ACC112 (cell line): ENCODE measurements around the gene NKIRAS2.
A peak's percentile ranks its signal among the peaks of the same experiment; 100 is the strongest.
"Not testable (repeated sequence)": the region's sequence is repeated elsewhere in the genome, so short reads cannot be mapped to it uniquely, and the experiment has no call there.

Source experiments
- H2AFZ ChIP-seq: fragments of 200-600 bp; sonication (generic); one replicate; pipeline ENCODE4 v1.6.0; 2017; ENCODE audit warnings: antibody characterized with exemption, low read length; ENCODE audit not compliant: unreplicated experiment
- H3K27ac ChIP-seq: fragments of 200-600 bp; sonication (generic); 2 replicates; pipeline ENCODE4 v1.5.1; 2014; ENCODE audit warnings: low read depth, mild to moderate bottlenecking, antibody characterized with exemption, low read length, moderate library complexity
- H3K27me3 ChIP-seq: fragments of 200-600 bp; sonication (generic); 2 replicates; pipeline ENCODE4 v1.6.1; 2014; ENCODE audit warnings: mild to moderate bottlenecking, antibody characterized with exemption, low read length, moderate library complexity, mixed read lengths; ENCODE audit not compliant: insufficient read depth
- H3K36me3 ChIP-seq: fragments of 200-600 bp; sonication (generic); 2 replicates; pipeline ENCODE4 v1.6.1; 2016; ENCODE audit warnings: mild to moderate bottlenecking, antibody characterized with exemption, low read length, moderate library complexity, mixed read lengths; ENCODE audit not compliant: insufficient read depth
- H3K4me1 ChIP-seq: fragments of 200-600 bp; sonication (generic); one replicate; pipeline ENCODE4 v1.6.1; 2016; ENCODE audit warnings: low read length, mixed read lengths; ENCODE audit not compliant: insufficient read depth, unreplicated experiment, control insufficient read depth
- H3K4me3 ChIP-seq: fragments of 200-600 bp; sonication (generic); 2 replicates; pipeline ENCODE4 v1.5.1; 2014; ENCODE audit warnings: mild to moderate bottlenecking, low read depth, low read length
- H3K79me2 ChIP-seq: fragments of 200-600 bp; sonication (generic); one replicate; pipeline ENCODE4 v1.6.0; 2016; ENCODE audit warnings: low read length; ENCODE audit not compliant: control insufficient read depth, unreplicated experiment, insufficient read depth

NKIRAS2 gene

DNA sequence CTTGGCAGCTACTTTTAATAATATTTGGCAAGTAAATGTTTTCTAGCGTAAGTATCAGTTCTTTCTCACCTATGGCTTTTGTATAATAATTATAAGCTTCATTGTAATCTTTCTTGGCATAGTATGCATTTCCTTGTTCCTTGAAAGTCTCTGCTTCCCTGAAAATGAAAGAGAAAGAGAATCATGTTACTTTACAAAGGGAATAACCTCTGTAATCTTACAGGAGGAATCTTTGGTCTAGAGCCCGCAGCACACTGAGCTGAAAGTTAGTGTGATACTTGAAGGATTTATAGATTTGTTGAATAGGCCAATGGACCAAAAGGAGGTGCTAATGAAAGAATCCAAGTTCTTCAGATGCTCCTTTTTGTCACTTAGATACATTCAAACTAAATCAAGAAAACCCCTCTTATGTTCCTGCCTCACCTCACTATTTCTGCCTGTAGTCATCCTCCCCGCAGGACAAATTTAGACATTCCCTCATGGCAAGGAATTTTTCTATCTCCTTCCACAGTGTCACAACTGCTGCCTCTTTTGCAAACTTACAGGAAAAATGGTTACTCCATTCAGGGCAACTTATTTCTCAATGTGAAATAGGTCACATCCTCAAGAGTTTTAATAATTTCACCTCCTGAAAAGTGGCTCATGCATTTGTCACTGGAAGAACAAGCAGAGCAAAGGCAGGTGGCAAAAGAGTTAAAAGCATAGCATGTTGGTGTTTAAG, 19.3 kb upstream of the NKIRAS2 start:
- Histone ChIP-seq H2AFZ (no peak overlapping the region), H3K27ac (no peak overlapping the region; the same call in 1 of the 2 replicates), H3K36me3 (peaks cover 34% of the 10 kb centered on the region), H3K79me2 (peaks cover 64% of the 10 kb centered on the region), H3K4me1 (peaks cover 48% of the 10 kb centered on the region), H3K27me3 (no peaks in the 10 kb centered on the region), H3K4me3 (no peak overlapping the region)

DNA sequence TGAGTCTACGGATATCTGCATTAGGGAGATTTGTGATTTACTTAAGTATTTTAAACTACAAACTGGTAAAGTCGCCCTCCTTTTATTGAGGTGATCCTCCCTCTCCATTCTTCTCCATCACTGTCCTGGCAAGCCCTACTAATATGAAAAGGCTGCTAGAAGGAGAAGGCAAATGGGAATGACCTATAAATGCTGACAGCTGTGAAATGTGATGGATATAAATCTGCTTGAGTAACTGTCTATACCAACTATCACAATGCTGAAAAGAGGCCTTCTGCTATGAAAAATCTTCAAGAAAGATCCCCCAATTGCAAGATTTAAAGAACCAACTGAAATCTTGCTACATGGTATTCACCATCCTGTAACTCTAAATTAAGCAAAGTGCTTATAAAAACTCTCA, 18.2 kb upstream of the NKIRAS2 start:
- H3K36me3 ChIP-seq: peaks cover 27% of the 10 kb centered on the region

DNA sequence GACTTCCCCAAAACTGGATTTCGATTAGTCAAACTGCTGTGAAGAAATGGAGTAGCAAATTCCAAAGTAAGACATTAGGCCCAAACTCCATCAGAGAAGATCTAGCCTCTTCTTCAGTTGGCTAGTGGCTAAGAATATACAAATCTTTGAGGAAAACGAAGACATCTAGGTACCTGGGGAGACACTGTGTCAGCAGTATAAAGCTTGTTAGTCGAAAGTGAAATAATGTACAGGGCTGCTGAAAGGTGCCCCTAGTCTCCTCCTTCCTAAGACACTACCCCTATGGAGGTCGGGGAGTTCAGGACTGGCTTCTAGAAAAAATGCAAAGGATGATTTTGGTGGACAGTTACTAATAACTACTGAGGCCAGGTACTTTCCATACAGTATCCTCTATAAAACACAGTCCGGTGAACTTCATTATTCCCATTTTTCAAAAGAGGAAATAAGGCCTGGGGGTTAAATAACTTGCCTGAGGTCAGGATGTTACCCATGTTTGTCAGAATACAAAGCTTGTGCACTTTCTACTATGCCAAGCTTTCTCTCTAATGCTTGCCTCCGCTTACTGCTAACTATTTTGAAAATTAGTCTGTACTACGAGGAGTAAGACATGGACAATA, 17.6 kb upstream of the NKIRAS2 start:
- Histone ChIP-seq H3K36me3 (peaks cover 21% of the 10 kb centered on the region; the same call in 1 of the 2 replicates), H3K79me2 (peaks cover 74% of the 10 kb centered on the region)

More for the DNA sequence above, 18.2 kb upstream of the NKIRAS2 start:
- no peak overlapping the region for H2AFZ ChIP-seq
- H3K27me3 ChIP-seq: no peaks in the 10 kb centered on the region
- peaks cover 70% of the 10 kb centered on the region for H3K79me2 ChIP-seq
- H3K27ac ChIP-seq: no peak overlapping the region
- H3K4me3 ChIP-seq: no peak overlapping the region
- H3K4me1 ChIP-seq: peaks cover 39% of the 10 kb centered on the region

DNA sequence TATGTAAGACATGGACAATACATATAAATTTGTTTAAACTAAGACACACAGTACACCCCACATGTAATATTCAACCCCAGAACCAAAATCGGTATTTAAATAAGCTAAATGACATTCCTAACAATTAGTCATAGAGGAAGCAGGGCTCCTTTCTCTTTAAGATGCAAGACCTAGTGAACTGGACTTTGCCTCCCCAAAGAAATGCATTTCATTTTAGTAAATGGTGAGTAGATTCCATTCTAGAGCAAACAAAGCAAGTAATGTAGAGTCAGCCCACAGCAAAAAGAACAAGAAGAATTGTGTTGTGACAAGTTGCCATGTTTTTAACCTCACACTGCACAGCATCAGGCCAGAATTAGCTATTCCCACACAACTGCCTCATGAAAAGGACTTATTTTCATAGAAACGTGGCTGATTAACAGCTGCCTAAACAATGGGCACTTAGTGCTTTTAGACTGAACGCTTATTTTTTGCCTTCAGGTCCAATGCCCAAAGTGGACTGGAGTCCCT, 17.0 kb upstream of the NKIRAS2 start:
- H3K36me3 ChIP-seq: peaks cover 17% of the 10 kb centered on the region; the same call in 1 of the 2 replicates
- peaks cover 76% of the 10 kb centered on the region for H3K79me2 ChIP-seq
- H3K27ac ChIP-seq: peak overlapping the region; percentile 9; the same call in 1 of the 2 replicates
- H2AFZ ChIP-seq: no peak overlapping the region
- H3K27me3 ChIP-seq: no peaks in the 10 kb centered on the region
- H3K4me1 ChIP-seq: peaks cover 32% of the 10 kb centered on the region
- peak overlapping the region; percentile 15; the same call in 1 of the 2 replicates for H3K4me3 ChIP-seq

More for the DNA sequence above, 17.6 kb upstream of the NKIRAS2 start:
- no peak overlapping the region for H3K4me3 ChIP-seq
- H3K4me1 ChIP-seq: peaks cover 37% of the 10 kb centered on the region
- no peaks in the 10 kb centered on the region for H3K27me3 ChIP-seq
- no peak overlapping the region for H3K27ac ChIP-seq
- no peak overlapping the region for H2AFZ ChIP-seq

DNA sequence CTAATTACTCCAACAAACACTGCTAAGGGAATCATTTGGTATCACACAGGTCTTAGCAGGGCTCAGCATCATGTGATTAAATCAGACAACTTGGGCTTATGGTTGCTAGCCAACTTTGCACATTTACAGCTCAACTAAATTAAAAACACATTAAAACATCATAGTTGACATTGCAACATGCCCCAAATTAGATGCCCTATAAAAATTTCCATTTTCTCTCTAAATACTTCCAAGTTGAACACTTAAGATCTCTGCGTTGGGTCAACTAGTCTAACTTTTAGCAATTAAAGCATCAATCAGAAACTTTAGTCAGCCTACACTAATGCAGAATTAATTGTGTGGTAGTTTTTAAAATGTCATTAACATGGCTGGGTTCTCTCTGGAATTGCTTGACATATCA, 14.7 kb upstream of the NKIRAS2 start:
- Histone ChIP-seq H2AFZ (no peak overlapping the region), H3K27me3 (no peaks in the 10 kb centered on the region), H3K4me1 (peaks cover 43% of the 10 kb centered on the region), H3K79me2 (peaks cover 91% of the 10 kb centered on the region), H3K4me3 (no peak overlapping the region), H3K27ac (no peak overlapping the region), H3K36me3 (peaks cover 14% of the 10 kb centered on the region; the same call in 1 of the 2 replicates)

DNA sequence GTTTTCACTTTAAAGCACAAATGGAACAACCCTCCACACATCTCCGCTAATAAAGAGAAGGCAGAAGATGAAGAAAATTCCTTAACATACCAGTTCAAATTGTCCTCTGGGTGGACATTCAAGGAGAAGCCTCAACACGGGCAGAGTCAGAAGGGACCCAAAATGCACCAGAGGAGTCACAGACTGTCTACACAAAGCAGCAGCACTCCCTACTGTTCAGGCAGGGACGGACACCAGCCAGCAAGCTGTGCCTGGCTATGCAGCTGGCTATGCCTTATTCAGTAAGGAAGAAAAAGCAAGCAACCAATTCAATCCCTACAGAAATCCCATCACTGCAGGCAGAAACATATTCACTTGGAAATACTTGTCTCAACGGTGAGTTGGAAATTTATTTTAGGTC, 10.7 kb upstream of the NKIRAS2 start:
- no peak overlapping the region; the same call in 1 of the 2 replicates for H3K27ac ChIP-seq
- no peak overlapping the region for H2AFZ ChIP-seq
- H3K36me3 ChIP-seq: peaks cover 3% of the 10 kb centered on the region; the same call in 1 of the 2 replicates
- H3K79me2 ChIP-seq: peaks cover 90% of the 10 kb centered on the region
- no peaks in the 10 kb centered on the region for H3K27me3 ChIP-seq
- peaks cover 44% of the 10 kb centered on the region for H3K4me1 ChIP-seq
- H3K4me3 ChIP-seq: no peak overlapping the region

DNA sequence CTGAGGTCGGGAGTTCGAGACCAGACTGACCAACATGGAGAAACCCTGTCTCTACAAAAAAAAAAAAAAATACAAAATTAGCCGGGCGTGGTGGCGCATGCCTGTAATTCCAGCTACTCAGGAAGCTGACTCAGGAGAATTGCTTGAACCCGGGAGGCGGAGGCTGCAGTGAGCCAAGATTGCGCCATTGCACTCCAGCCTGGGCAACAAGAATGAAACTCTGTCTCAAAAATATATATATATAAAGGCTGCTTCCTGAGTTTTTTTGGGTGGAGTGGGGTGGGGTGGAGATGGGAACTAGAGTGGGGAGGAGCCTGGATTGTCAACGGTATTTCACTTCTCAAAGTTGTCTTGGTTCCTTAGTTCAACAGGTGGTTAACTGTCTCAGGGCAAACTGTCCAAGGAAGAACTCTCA, 9.6 kb upstream of the NKIRAS2 start:
- not testable (repeated sequence) for H3K27me3 ChIP-seq, H3K36me3 ChIP-seq, H2AFZ ChIP-seq
- Histone ChIP-seq H3K4me1 (peaks cover 39% of the 10 kb centered on the region), H3K79me2 (peaks cover 90% of the 10 kb centered on the region), H3K27ac (peak overlapping the region; percentile 57), H3K4me3 (peak overlapping the region; percentile 49)

DNA sequence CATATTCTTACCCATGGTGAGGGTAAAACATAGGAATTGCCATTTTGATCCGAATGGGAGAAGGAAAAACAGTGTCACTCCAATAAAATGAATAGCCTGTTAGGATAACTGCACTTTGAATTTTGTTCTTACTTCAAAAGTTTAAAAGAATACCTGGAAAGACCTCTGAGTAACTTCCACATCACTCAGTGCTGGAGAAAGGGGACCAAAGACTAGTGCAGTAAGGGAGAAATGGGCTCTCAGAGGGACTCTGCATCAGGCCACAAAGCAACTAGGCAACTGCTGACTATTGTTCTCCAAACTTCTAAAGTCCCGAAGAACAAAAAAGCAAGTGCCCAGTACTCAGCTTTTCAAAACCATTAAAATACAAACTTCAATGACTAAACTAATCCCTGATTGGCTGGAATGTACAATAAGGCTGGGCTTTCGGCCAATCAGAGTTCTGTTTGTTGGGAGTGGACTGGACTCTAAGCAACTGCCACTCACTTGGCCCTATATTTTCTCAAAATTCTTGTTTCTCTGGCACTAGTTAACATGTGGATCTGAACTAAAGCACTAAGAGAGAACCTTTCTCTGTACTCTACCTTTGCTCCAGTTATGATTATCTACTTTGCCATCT, 8.9 kb upstream of the NKIRAS2 start:
- Histone ChIP-seq H2AFZ (no peak overlapping the region), H3K4me1 (peaks cover 36% of the 10 kb centered on the region), H3K4me3 (peak overlapping the region; percentile 49), H3K27ac (peak overlapping the region; percentile 57), H3K36me3 (peaks cover 3% of the 10 kb centered on the region; the same call in 1 of the 2 replicates), H3K79me2 (peaks cover 92% of the 10 kb centered on the region), H3K27me3 (no peaks in the 10 kb centered on the region)

DNA sequence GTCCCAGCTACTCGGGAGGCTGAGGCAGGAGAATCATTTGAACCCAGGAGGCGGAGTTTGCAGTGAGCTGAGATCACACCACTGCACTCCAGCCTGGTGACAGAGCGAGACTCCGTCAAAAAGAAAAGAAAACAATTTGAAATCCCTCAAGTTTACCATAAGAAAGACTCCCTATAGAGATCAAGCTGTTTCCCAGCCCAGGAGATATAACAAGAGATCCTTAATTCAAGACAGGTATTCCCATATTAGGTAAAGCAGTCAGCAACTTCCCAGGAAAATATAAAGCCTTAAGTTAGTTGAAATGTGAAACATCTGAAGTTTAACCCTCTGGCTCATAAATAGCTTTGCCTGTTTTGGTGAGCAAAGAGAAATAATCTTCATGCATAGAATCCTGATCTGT, 7.5 kb upstream of the NKIRAS2 start:
- H3K4me3 ChIP-seq, H3K27me3 ChIP-seq, H3K36me3 ChIP-seq, H2AFZ ChIP-seq, H3K27ac ChIP-seq: not testable (repeated sequence)
- Histone ChIP-seq H3K4me1 (peaks cover 32% of the 10 kb centered on the region), H3K79me2 (peaks cover 92% of the 10 kb centered on the region)

DNA sequence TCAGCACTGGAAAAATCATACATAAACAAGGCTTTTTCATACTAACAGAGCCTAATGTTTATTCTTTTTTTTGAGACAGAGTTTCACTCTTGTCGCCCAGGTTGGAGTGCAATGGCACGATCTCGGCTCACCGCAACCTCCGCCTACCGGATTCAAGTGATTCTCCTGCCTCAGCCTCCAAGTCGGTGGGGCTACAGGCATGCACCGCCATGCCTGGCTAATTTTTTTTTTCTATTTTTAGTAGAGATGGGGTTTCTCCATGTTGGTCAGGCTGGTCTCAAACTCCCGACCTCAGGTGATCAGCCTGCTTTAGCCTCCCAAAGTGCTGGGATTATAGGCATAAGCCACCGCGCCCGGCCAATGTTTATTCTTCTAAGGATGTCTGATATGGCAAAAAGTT, 6.2 kb upstream of the NKIRAS2 start:
- H3K27me3 ChIP-seq, H2AFZ ChIP-seq, H3K4me3 ChIP-seq, H3K36me3 ChIP-seq, H3K27ac ChIP-seq: not testable (repeated sequence)
- Histone ChIP-seq H3K79me2 (peaks cover 81% of the 10 kb centered on the region), H3K4me1 (peaks cover 32% of the 10 kb centered on the region)
